HEK293T (cell line): ENCODE results near the gene HOXA7.

ENCODE experiments used
- CTCF ChIA-PET: fragments of 350-600 bp; formaldehyde crosslinking; extraction: SDS; loops from one replicate; lab custom pipeline; 2021; ENCODE audit warnings: antibody characterized with exemption, inconsistent platforms; lab: Yijun Ruan, JAX
- POLR2A ChIA-PET: fragments of 350-600 bp; formaldehyde crosslinking; extraction: SDS; loops from one replicate; lab custom pipeline; 2020; ENCODE audit warnings: antibody characterized with exemption, inconsistent platforms; lab: Yijun Ruan, JAX
- DNase-seq: peaks from one replicate; pipeline ENCODE4 v3.0.0; 2012; ENCODE audit warnings: mixed read lengths; ENCODE audit errors: extremely low spot score
- ARNT ChIP-seq: fragments of 450-650 bp; IDR thresholded peaks from 2 replicates; pipeline ENCODE4 v1.6.1; 2017; ENCODE audit warnings: mild to moderate bottlenecking
- TF ChIP-seq, protein P1 (sequence below): fragments of 450-650 bp; IDR thresholded peaks from 2 replicates; pipeline ENCODE4 v1.6.1; 2016

HOXA7 gene

DNA sequence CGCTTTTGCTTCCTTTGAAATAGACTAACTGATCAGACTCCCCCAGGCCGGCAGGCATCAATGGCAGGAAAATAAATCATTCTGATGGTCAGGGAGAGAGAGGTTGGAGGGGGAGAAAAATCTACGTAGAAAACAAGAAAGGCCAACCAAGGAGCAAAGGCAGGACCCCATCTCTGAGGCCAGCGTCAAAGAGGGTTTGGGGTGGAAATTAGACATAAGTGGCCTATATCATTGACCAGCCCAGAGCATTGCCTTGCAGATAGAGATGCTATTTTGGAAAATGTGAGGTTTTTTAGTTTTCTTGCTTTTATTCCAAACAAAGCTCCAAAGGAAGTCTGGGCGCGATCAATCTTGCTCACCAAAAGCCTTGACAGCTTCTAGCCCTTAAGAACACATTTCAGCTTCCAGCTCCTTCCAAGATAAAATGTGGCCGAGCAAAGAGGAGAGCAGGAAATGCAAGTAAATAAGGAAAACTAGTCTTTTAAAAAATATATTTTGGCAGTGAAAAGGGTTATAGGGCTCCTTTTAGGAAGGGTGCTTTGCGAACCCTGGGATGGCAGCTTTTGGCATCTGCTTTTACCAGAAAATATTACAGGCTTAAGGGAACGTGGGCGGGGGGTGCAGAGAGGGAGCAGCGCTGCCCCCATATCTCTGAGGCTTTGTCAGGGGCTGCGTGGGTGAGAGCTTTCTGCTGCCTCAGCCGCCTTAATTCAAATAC, 52.0 kb downstream of the HOXA7 start:
- POLR2A ChIA-PET = interaction anchor here (0.9 to 3.0 kb wide), 4 partner anchors 8 to 75 kb away, joined by 3 to 13 read pairs (median 4); partner anchors contain the start of gene HOXA1
- no peak for DNase-seq
- TF ChIP-seq ARNT = no peak
- TF ChIP-seq, protein P1, sequence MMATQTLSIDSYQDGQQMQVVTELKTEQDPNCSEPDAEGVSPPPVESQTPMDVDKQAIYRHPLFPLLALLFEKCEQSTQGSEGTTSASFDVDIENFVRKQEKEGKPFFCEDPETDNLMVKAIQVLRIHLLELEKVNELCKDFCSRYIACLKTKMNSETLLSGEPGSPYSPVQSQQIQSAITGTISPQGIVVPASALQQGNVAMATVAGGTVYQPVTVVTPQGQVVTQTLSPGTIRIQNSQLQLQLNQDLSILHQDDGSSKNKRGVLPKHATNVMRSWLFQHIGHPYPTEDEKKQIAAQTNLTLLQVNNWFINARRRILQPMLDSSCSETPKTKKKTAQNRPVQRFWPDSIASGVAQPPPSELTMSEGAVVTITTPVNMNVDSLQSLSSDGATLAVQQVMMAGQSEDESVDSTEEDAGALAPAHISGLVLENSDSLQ = peak; percentile 18; the same call in 1 of the 2 replicates
- CTCF ChIA-PET = no interaction called here
